Colonic mucosa (tissue), 4 donors: ENCODE data around the gene MCTP1. TPM values are rescaled to one million over a fixed set of nuclear protein-coding genes. Genes with fewer than 3 reads are reported as not detected.

Experiments
- DNase-seq: peaks from one replicate; pipeline ENCODE4 v3.0.0-alpha.2; 2020
- H3K27ac ChIP-seq: fragments of 200-600 bp; one replicate; pipeline ENCODE4 v1.8.0; 2021
- H3K27me3 ChIP-seq: fragments of 200-600 bp; one replicate; pipeline ENCODE4 v1.8.0; 2021
- H3K36me3 ChIP-seq: fragments of 200-600 bp; one replicate; pipeline ENCODE4 v1.8.0; 2021
- H3K4me1 ChIP-seq: fragments of 200-600 bp; one replicate; pipeline ENCODE4 v1.8.0; 2021; ENCODE audit warnings: mild to moderate bottlenecking
- H3K4me3 ChIP-seq: fragments of 200-600 bp; one replicate; pipeline ENCODE4 v1.8.0; 2021
- H3K9ac ChIP-seq, 2 donors: one replicate each; pipeline ENCODE4 v1.7.0; 2013; ENCODE audit warnings: control low read depth in 2 of 2, low read depth in 2 of 2, low read length in 2 of 2
- H3K9me3 ChIP-seq: fragments of 200-600 bp; one replicate; pipeline ENCODE4 v1.8.0; 2021
- intact Hi-C: fragments of 100-400 bp; cut with DNase I; formaldehyde crosslinking; loops from one replicate; pipeline ENCODE4 v1.14.1; 2022
- total RNA-seq, 2 donors: library from RNA; stranded (reverse); fragmentation: NEBNext Ultra II Directional in 1 of 2; extraction: Animal tissue kit (Norgen Biotek cat#: 25700) in 1 of 2; gene quantifications; one replicate each; pipeline ENCODE4 v1.2.1, GENCODE V29; 2021
- TF ChIP-seq, protein P1 (sequence below): fragments of 200-600 bp; IDR thresholded peaks from one replicate; pipeline ENCODE4 v1.8.0; 2022; ENCODE audit warnings: antibody characterized with exemption, mild to moderate bottlenecking
- donor health status: healthy.
- donor health status: DM: no; HTN: no; CAD: no.
- donor health status: DM: no; HTN: no; CAD: no.

Gene MCTP1
- total RNA-seq, 2 donors from 2014 or later: 2.8 to 10.3 TPM

DNA sequence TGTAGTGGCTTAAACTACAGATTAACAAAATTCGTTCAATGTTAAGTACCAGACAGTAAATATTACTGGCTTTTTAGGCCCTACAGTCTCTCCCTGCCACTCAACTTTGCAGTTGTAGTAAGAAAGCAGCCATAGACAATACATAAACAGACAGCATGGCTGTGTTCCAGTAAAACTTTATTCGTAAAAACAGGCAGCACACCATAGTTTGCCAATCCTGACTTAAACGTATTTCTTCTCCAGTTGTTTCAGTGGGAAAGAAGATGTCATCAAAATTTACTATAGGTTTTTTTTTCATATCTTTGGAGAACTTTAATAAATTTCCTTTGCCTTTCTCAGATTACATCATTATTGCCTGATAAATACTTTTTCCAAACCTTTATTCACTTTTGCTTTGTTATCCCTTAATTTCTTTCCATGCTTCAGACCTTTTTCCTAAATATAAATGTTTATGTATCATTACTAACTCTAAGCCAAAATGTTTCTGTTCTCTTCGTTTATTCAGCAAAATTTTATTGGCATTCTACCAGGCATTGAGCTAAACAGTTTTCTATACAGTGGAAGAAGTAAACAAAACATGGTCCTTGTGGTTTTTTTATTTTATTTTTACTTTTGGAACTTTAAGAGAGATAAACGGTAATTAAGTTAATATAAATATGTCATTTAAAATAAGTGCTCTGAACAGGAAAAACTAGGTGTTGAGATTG, 601.9 kb downstream of the MCTP1 start:
- Histone ChIP-seq H3K36me3 (no peaks in the 10 kb centered on the region), H3K4me3 (no peak overlapping the region), H3K4me1 (no peaks in the 10 kb centered on the region), H3K9ac (no peak overlapping the region), H3K27ac (no peak overlapping the region), H3K9me3 (no peaks in the 10 kb centered on the region), H3K27me3 (no peaks in the 10 kb centered on the region)
- no peak for DNase-seq
- TF ChIP-seq, protein P1, sequence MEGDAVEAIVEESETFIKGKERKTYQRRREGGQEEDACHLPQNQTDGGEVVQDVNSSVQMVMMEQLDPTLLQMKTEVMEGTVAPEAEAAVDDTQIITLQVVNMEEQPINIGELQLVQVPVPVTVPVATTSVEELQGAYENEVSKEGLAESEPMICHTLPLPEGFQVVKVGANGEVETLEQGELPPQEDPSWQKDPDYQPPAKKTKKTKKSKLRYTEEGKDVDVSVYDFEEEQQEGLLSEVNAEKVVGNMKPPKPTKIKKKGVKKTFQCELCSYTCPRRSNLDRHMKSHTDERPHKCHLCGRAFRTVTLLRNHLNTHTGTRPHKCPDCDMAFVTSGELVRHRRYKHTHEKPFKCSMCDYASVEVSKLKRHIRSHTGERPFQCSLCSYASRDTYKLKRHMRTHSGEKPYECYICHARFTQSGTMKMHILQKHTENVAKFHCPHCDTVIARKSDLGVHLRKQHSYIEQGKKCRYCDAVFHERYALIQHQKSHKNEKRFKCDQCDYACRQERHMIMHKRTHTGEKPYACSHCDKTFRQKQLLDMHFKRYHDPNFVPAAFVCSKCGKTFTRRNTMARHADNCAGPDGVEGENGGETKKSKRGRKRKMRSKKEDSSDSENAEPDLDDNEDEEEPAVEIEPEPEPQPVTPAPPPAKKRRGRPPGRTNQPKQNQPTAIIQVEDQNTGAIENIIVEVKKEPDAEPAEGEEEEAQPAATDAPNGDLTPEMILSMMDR: no peak
- intact Hi-C loops: no loop called here

DNA sequence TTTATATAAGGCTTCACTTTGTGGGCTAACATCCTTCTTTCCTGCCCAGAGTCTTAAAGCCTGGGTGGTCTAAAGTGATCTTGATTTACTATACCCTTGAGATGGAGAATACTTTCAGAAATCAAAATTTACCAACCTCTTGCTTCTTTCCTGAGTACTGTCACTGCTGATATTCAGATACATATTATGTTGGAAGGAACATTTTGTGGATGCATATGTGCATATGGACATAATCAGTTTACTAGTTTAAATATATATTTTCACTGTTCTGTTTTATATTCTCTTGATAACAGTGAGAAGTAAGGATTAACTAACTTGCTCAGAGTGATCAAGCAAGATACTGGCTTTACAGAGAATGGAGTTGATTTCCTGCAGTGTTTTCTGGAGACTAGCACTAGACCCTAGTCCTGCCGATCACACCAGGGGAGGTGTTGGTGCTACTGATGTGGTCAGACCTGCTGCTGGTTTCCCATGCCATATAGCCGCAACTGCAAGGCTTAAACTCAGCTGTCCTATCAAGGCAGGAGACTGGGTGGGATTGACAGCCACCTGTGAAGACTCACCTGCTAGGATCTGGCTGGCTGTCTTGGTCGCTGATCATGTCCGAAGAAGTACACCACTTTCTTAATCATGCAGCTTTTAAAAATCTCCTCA, 608.8 kb downstream of the MCTP1 start:
- Histone ChIP-seq H3K36me3 (no peaks in the 10 kb centered on the region), H3K27ac (no peak overlapping the region), H3K9me3 (no peaks in the 10 kb centered on the region), H3K4me3 (no peak overlapping the region), H3K27me3 (no peaks in the 10 kb centered on the region), H3K4me1 (no peaks in the 10 kb centered on the region), H3K9ac (no peak overlapping the region)
- no peak for DNase-seq
- intact Hi-C loops: no loop called here
- TF ChIP-seq, protein P1: no peak

DNA sequence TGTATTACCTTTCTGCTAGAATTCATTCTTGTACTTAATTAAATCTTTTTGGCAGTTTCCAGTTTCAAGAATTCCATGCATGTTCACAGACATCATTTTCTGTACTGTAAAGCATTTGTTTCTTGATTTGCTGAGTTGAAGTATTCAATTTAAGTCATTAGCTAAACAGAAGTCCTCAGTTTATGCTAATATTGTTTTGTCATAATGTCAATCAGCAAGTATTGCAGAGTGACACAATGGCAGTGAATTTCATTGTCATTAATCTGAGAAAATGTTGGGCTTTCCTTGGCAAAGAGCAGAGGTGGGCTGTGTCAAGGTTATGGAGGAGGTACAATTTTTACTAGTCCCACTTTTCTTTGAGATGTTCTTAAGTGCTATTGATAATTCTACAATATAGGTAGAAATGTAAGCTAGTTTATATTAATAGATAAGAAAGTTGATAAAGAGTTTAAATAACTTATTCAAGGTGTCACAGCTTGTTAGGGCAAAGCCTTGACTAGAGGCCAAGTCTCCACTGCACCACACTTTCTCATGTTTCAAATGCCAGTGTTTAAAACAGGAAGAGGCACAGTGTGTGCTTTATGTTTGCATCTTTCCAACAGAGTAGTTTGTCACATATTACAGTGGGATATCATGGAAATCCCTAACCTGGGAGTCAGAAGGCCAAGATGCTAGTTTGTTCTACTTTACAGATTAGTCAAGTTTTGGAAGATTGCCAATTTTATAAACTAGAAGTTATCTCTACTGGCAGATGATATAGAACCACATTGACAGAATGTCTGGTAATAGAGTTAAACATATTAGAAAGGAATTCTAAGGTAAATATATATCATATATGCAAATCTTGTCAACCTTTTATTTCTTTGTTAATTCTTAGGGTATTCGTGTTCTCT, 610.2 kb downstream of the MCTP1 start:
- H3K27me3 ChIP-seq: no peaks in the 10 kb centered on the region
- intact Hi-C loops: no loop called here
- no peak overlapping the region for H3K27ac ChIP-seq
- no peaks in the 10 kb centered on the region for H3K36me3 ChIP-seq
- TF ChIP-seq, protein P1: no peak
- no peaks in the 10 kb centered on the region for H3K9me3 ChIP-seq
- H3K9ac ChIP-seq: no peak overlapping the region
- no peaks in the 10 kb centered on the region for H3K4me1 ChIP-seq
- no peak overlapping the region for H3K4me3 ChIP-seq
- DNase-seq: no peak

DNA sequence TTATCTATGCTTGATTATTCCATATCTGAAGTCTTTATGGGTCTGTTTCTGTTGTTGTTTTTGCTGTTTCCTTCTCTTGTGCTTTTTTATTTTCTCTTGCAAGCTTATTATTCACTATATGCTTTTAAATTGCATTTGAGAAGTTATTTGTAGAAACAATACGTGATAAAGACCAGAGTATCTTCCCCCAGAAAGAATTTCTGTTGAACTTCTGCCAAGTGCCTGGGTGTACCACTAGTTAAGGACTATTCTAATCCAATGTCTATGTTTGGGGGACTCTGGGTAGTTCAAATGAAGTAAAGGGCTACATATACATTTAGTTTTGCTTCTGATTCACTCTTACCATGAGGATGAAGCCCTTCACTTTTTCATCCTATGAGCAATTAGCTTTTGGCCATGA, 612.1 kb downstream of the MCTP1 start:
- intact Hi-C loops: no loop called here
- H3K9ac ChIP-seq: no peak overlapping the region
- no peak overlapping the region for H3K27ac ChIP-seq
- H3K9me3 ChIP-seq: no peaks in the 10 kb centered on the region
- no peaks in the 10 kb centered on the region for H3K27me3 ChIP-seq
- TF ChIP-seq, protein P1: no peak
- H3K36me3 ChIP-seq: no peaks in the 10 kb centered on the region
- no peak overlapping the region for H3K4me3 ChIP-seq
- no peaks in the 10 kb centered on the region for H3K4me1 ChIP-seq
- no peak for DNase-seq

DNA sequence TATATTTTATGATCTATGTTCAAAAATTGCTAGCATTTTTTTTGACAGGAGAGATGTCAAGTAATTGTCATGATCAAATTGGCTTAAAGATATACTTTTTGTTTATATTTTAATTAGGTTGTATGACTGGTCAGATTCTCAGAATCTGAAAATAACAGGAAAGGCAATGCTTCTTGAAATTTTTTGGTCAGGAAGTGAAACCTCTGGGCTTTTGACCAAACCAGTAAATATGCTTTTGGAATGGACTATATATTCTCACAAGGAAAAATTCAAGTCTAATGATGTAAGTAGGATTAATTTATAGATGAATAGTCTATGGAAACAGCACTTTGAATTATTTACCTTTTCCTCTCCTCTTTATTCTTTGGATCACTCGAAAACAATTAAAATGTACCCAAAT, 614.2 kb downstream of the MCTP1 start:
- TF ChIP-seq, protein P1: no peak
- Histone ChIP-seq H3K27me3 (no peaks in the 10 kb centered on the region), H3K27ac (no peak overlapping the region), H3K4me3 (no peak overlapping the region), H3K9me3 (no peaks in the 10 kb centered on the region), H3K4me1 (no peaks in the 10 kb centered on the region), H3K9ac (no peak overlapping the region), H3K36me3 (no peaks in the 10 kb centered on the region)
- DNase-seq: no peak
- intact Hi-C loops: no loop called here
